ENCODE results near the gene ASPA.
"Not testable (repeated sequence)": the region's sequence is repeated elsewhere in the genome, so short reads cannot be mapped to it uniquely, and the experiment has no call there.

The ASPA gene

DNA sequence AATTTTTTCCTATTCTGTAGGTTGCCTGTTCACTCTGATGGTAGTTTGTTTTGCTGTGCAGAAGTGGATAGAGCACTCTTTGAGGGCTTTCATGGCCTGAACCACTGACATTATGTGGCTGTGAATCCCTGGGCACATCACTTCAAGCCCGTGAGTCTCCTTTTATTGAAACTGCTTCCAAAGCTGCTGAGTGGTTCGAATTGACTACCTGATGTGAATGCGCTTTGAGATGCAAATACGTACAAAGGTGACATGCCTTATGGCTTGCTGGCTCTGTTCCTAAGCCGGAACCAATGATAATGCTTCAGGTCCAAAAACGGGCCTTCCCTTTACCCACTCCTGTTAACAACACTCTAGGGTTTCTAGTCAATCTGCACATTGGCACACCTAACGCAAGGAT lies 34.3 kb downstream of the ASPA start:
- DNase-seq = no peak

DNA sequence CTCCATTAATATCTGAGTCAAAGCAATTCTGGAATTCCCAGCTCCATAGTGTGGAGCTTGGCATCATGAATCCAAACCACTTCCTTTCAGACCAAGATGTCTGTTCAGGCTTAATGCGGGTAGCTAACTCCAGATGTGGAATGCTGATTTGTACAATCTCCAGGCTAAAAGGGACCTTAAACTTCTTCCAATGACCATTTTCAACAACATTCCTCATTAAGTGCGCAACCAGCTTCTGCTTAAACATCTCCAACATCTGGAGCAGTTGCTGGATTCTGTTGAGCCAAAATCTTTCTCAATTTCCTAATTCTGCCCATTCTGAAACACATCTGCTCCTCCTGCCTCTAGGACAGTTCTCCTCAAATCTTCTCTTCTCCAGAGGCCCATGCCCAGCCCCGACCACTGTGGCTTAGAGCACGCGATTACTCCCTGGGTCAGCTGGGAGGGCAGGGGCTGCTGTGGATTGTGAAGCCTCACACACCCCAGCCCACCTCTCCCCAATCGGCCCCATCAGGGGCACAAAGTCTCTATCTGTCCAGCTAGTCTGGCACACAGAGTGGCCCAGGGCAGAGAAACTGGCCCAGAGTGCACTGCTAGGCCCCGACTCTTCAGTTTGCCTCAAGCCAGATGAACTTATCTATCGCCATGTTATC lies 36.2 kb downstream of the ASPA start:
- no peak for DNase-seq

DNA sequence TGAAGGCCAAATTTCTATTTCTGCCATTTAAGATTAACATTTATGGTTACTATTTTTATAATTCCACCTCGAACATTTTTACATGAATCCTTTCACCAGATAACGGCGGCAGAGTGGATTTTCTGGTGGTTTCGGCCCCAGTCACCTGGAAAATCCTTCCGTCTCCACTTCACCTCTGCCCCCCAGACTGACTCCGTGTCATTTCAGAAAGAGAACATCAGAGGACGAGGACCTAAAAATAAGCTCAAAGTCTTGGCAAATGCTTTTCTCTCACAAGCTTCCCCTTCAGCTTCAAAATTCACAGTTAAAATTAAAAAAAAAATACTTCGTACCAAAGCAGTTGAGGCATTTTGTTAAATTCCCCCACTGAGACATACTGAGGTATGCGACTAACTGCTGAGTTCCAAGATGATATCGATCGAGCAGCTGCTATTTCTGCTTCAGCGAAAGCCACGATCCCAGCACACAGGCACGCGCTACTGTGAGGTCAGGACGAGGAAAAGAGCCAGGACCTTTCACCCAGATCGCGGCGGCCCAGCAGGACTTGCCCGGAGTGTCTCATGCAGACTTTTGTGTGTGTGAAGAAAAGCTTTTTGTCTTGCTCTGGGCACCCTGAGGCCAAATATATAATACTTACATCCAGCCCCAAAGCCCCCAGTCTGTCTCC lies 36.8 kb downstream of the ASPA start:
- DNase-seq = no peak

DNA sequence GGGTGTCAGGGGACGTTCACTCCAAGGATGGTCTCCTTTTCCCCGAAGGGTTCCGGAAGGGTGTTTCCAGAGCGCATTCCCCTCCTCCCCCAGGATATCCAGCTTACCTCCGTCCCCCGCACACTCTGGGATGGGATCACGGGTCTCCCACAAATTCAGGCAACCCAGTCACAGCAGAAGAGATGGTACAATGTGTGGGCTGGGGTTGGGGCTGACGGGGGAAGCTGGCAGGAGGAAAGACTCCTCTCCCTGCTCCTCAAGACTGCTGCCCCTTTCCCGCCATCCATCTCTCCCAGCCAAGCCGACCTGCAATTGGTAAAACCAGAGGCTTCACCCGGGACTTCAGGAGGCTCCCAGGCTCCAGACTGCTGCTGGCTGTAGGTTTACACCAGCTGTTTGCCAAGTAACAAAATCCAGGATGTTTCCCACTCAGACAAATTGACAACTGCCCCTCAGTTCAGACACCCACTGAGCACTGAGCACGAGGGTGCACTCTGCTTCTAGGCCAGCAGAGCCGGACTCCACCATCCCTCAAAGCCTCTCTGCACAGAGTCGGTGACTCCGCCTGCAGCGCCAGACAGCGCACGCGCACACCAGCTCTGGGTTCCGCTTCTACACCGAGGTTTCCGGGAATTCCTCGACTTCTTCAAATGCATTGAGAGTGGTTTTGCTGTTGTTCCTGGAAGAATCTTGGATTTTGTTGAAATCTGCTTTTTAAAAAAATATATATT lies 37.7 kb downstream of the ASPA start:
- no peak for DNase-seq

GRCh38 chr17:3514167-3514566 lies 38.4 kb downstream of the ASPA start:
- not testable (repeated sequence) for DNase-seq

DNA sequence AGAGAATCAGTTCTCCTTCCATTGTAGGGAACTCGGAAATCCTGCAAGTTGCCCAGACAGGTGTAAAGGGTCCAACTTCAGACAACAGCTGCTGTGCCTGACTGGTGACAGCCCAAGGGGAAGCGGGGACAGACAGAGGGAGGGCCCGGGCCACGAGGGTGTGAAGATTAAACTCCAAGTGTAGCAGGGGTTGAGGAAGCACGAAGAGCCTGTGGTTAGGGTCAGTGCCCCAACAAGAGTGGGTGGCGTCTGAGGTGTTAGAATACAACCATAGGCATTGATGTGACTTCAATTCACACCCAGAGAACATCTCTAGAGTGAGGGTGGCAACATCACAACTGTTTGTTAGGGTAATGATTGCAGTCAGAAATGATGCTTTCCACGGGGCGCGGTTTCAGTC lies 39.1 kb downstream of the ASPA start:
- DNase-seq = no peak

DNA sequence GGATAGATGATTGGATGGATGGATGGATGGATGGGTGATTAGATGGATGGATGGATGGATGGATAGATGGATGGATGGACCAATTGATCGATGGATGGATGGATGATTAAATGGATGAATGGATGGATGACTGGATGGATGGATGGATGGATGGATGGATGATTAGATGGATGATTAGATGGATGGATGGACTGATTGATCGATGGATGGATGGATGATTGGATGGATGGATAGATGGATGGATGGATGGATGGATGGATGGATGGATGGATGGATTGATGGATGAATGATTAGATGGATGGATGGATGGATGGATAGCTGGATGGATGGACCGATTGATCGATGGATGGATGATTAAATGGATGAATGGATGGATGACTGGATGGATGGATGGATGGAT lies 43.7 kb downstream of the ASPA start:
- not testable (repeated sequence) for DNase-seq

- DNase-seq = no peak
Observed at GRCh38 chr17:3524024-3524423, 48.2 kb downstream of the ASPA start.

DNA sequence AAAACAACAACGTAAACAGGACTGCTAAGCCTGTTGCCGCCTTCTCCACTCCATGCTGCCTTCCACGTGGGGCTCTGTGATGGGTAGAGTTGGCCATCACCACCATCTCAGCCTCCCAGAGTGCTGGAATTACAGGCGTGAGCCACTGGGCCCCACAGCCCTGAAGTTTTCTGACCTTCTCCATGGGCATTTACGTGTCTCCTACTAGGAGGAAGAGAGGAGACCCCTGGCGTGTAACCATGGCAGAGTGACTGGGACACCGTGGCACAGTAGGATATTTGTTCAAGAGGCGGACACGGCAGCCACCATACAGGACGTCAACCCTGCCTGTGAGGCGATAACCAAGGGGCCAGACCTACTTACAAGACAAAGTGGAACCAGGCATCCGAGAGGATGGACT lies 50.7 kb downstream of the ASPA start:
- DNase-seq = no peak

GRCh38 chr17:3526971-3527370 lies 51.2 kb downstream of the ASPA start:
- no peak for DNase-seq

DNA sequence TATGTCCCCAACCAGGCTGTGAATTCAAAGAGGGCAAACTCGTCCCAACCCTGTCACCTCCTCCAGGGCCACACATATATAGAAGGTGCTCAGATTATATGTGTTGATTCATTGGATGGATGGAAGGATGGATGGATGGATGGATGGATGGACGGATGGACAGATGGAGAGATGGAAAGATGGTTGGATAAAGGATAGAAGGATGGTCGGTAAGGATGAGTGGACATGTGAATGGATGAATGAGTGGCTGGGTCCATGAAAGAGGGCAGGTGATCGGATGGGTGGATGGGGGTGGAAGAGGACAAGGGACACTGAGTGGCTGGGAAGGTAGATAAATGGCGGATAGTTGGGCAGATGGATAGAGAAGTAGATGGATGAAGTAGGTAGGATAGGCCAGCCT lies 51.7 kb downstream of the ASPA start:
- DNase-seq = no peak

- DNase-seq = no peak
Observed at GRCh38 chr17:3527896-3528295, 52.1 kb downstream of the ASPA start.

- no peak for DNase-seq
Observed at GRCh38 chr17:3528403-3528851, 52.6 kb downstream of the ASPA start.

- DNase-seq = no peak
Observed at GRCh38 chr17:3528880-3529511, 53.2 kb downstream of the ASPA start.

DNA sequence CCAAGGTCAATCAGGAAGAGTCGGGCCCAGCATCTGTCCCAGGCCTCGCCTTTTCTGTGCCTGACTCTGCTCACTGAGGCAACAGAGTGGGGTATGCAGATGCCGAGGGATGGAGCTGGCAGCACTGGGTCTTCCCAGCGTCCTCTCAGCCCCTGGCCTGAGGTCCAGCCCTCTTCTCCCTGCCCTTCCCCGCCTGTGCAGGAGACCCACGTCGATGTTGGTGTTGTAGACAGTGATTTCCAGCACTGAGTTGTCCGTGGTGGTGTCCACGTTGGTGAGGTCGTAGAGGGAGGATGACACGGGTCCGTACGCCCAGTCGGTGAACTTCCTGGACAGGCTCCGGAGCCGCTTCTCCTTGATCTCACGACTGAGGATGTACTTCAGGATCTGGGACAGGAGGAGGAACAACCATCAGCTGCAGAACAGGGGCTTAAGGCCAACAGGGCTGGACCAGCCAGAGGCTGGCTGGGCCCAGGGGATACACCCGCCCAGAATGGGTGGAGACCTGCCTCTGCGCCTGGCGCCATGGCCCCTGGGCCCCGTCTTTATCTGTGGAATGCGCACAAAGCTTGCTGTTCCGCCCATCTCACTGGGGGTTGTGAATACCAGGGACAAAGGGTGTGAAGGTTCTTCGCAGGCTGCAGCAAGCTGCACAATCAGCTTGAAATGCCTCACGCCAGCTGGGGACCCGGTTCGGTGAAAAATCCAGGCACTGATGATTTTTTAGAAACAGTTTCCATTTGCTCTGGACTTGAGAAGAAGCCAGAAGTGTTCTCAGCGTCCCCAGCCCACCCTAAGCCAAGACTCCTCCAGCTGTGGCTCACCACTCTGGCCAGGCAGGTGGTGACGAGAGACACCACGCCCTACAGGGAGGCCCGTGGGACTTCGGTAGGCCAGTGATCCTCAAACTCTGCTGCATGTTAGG lies 54.3 kb downstream of the ASPA start:
- no peak for DNase-seq

- DNase-seq = no peak
Observed at GRCh38 chr17:3531266-3532101, 55.7 kb downstream of the ASPA start.

GRCh38 chr17:3532106-3532858 lies 56.5 kb downstream of the ASPA start:
- no peak for DNase-seq

DNA sequence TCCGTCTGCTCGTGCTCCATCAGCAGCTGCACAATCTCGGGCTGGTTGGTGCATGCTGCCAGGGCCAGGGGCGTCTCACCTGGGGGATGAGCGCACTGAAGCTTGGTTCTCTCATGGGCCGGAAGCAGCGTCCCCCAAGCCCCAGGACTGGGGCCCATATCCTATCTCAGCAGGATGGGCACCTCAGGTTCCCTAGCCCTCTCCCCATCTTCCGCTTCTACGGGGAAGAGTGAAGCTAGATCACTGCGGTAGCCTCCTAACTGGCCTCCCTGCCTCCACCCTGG lies 57.0 kb downstream of the ASPA start:
- DNase-seq = no peak

DNA sequence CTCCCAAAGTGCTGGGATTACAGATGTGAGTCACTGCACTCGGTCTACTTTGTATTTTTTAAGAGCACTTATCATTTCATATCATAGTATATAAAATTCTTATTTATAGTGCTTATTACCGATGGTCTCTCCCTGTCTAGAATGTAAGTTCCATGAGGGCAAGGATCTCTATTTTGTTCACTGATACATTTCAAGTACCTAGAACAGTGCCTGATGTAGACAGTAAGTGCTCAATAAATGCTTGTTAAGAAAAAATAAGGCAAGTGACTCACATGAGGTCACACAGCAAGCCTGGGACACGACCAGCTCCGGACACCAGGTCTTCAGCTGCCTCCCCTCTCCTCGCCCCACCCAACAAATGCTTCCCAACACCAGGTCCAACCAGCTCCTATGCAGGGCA lies 58.0 kb downstream of the ASPA start:
- DNase-seq = no peak

GRCh38 chr17:3534881-3535252 lies 59.1 kb downstream of the ASPA start:
- DNase-seq = no peak

Measured in NK-92 treated with Interleukin-12 subunit alpha and Interleukin-12 subunit beta, amount 100 ng/mL, for 24 hours (cell line).